PC-3 (cell line): ENCODE data around the gene LCE1F.

ENCODE experiments used
- CTCF ChIP-seq: fragments of 300-600 bp; sonication (generic); conservative IDR thresholded peaks from 2 replicates; pipeline ENCODE4 v1.5.1; 2017; ENCODE audit warnings: antibody characterized with exemption, low read depth, mild to moderate bottlenecking, low read length
- EZH2 ChIP-seq: fragments of 300-600 bp; sonication (generic); IDR thresholded peaks from one replicate; pipeline ENCODE4 v1.6.1; 2017; ENCODE audit warnings: antibody characterized with exemption, mild to moderate bottlenecking, low read length; ENCODE audit not compliant: unreplicated experiment
- EZH2phosphoT487 ChIP-seq: fragments of 300-600 bp; sonication (generic); IDR thresholded peaks from 2 replicates; pipeline ENCODE4 v1.6.1; 2018; ENCODE audit warnings: mild to moderate bottlenecking, antibody characterized with exemption, low read length, borderline replicate concordance

DNA sequence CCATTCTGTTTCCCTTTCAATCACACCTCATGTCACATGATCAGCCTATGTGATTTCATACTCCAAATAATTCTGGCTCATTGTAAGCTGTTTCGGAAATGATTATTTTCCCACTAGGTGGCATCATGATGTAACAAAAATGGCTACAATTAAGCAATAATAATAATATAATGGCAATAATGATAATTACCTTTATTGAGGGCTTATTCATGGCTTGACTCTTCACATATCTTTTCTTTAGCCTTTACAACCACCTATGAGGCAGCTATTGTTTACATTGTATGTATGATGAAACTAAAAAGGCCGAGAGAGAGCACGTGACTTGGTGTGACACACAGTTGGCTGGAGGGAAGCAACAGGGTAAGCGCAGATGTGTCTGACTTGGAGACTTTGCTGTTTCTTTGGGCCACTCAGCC, 29.6 kb upstream of the LCE1F start:
- TF ChIP-seq EZH2 (no peak), CTCF (peak; percentile 47), EZH2phosphoT487 (no peak)
